GM06990 (cell line): ENCODE results near the gene SPATA3.

Experiments used
- DNase-seq: peaks from one replicate; pipeline ENCODE4 v3.0.0-alpha.2; 2011; ENCODE audit not compliant: insufficient read length; ENCODE audit errors: extremely low read depth
- H3K27me3 ChIP-seq: replicated peaks from 2 replicates; pipeline ENCODE4 v1.6.0; 2011; ENCODE audit warnings: low read length; ENCODE audit not compliant: control insufficient read depth, insufficient read depth
- H3K36me3 ChIP-seq: 2 replicates; pipeline ENCODE4 v1.5.1; 2011; ENCODE audit warnings: low read length; ENCODE audit not compliant: control insufficient read depth, insufficient read depth
- H3K4me3 ChIP-seq: replicated peaks from 2 replicates; pipeline ENCODE4 v1.5.1; 2011; ENCODE audit warnings: low read depth, mild to moderate bottlenecking, control low read depth, low read length
- CTCF ChIP-seq: IDR thresholded peaks from 2 replicates; pipeline ENCODE4 v1.5.1; 2011; ENCODE audit warnings: low read length, control low read depth, mild to moderate bottlenecking, inconsistent platforms; ENCODE audit not compliant: insufficient read depth, poor library complexity, severe bottlenecking

Gene SPATA3

GRCh38 chr2:231008131-231008530, 12.2 kb downstream of the SPATA3 start:
- peaks cover 1% of the 10 kb centered on the region for H3K27me3 ChIP-seq
- TF ChIP-seq CTCF, result no peak
- no peak overlapping the region for H3K4me3 ChIP-seq
- DNase-seq, result no peak
- no peaks in the 10 kb centered on the region for H3K36me3 ChIP-seq

GRCh38 chr2:231009236-231009919, 13.5 kb downstream of the SPATA3 start:
- TF ChIP-seq CTCF, result no peak
- no peak for DNase-seq

GRCh38 chr2:231010201-231010730, 14.3 kb downstream of the SPATA3 start:
- DNase-seq, result no peak
- Histone ChIP-seq H3K36me3 (no peaks in the 10 kb centered on the region), H3K4me3 (no peak overlapping the region), H3K27me3 (peaks cover 1% of the 10 kb centered on the region)
- TF ChIP-seq CTCF, result no peak

More at GRCh38 chr2:231009236-231009919, 13.5 kb downstream of the SPATA3 start:
- Histone ChIP-seq H3K27me3 (peaks cover 1% of the 10 kb centered on the region), H3K36me3 (no peaks in the 10 kb centered on the region), H3K4me3 (no peak overlapping the region)

- DNase-seq, result no peak
- no peaks in the 10 kb centered on the region for H3K36me3 ChIP-seq
- no peak for TF ChIP-seq CTCF
- no peak overlapping the region for H3K4me3 ChIP-seq
- H3K27me3 ChIP-seq, result peaks cover 1% of the 10 kb centered on the region
Measured at GRCh38 chr2:231011526-231011925, 15.6 kb downstream of the SPATA3 start.

- Histone ChIP-seq H3K36me3 (no peaks in the 10 kb centered on the region), H3K27me3 (peaks cover 1% of the 10 kb centered on the region), H3K4me3 (no peak overlapping the region)
- TF ChIP-seq CTCF, result no peak
- DNase-seq, result no peak
Measured at GRCh38 chr2:231012463-231012862, 16.5 kb downstream of the SPATA3 start.
